ENCODE results near the gene FAM200A. TPM values are rescaled to one million over a fixed set of nuclear protein-coding genes. Genes with fewer than 3 reads are reported as not detected.
A peak's percentile ranks its signal among the peaks of the same experiment; 100 is the strongest.
"Not testable (repeated sequence)": the region's sequence is repeated elsewhere in the genome, so short reads cannot be mapped to it uniquely, and the experiment has no call there.

FAM200A gene
- total RNA-seq, 4 donors from 2014 or later = 3.5 to 8.6 (median 4.3) TPM

DNA sequence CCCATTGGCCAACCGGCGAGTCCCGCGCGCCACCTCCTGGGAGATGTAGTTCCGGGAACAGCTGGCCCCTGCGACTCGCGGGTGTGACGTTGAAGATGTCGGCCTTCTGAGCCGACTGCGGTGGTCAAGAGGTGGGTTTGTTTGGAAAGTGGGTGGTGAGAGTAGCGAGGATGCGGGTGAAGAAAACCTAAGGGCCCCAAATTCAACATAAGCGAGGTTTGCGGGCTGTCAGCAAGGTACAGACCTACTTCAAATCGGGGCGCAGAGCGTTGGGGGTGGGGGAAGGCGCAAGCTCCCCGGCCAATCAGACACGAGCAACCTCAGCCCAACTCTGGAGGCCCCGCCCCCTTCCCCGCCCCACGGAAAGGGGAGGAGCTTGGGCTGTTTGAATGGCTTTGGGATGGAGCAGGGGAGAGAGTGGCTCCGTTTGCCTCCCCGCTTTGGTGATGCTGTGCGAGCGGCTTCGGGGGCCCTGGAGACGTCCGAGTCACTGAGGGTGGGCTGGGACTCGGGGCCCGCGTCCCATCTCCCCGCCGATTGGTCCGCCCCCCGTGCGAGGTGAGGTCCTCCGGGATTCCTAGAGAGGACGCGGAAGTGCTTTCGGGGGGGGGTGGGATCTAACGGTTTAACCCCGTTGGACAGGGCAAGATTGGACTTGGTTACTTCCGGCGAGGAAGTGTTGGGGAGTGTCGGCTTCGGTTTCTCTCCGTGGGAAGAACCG, 47.2 kb downstream of the FAM200A start, which contains the start of gene ZKSCAN5:
ZKSCAN5 (plus strand) TSS at position 60 of the 721 bp plus-strand sequence. CDS start 1,383 bp downstream, outside the sequence.
- ATAC-seq = peak; percentile 96
- H3K9me3 ChIP-seq = no peaks in the 10 kb centered on the region
- TF ChIP-seq, protein P1, sequence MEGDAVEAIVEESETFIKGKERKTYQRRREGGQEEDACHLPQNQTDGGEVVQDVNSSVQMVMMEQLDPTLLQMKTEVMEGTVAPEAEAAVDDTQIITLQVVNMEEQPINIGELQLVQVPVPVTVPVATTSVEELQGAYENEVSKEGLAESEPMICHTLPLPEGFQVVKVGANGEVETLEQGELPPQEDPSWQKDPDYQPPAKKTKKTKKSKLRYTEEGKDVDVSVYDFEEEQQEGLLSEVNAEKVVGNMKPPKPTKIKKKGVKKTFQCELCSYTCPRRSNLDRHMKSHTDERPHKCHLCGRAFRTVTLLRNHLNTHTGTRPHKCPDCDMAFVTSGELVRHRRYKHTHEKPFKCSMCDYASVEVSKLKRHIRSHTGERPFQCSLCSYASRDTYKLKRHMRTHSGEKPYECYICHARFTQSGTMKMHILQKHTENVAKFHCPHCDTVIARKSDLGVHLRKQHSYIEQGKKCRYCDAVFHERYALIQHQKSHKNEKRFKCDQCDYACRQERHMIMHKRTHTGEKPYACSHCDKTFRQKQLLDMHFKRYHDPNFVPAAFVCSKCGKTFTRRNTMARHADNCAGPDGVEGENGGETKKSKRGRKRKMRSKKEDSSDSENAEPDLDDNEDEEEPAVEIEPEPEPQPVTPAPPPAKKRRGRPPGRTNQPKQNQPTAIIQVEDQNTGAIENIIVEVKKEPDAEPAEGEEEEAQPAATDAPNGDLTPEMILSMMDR (IDR thresholded peaks at IDR 0.05) = peak in 1 of 4 experiments; percentile 15
- TF ChIP-seq POLR2A (IDR thresholded peaks at IDR 0.05) (peak; percentile 49 to 72), EP300 (IDR thresholded peaks at IDR 0.05) (no peak), POLR2AphosphoS5 (IDR thresholded peaks at IDR 0.05) (peak; percentile 90)
- WGBS, 2 donors (ENCODE audit: low coverage in 1 of 2) = 0% methylated on average over 19 of the region's 53 CpGs; no CpG with 5 or more reads in 1 of the 2 donors
- peaks cover 0 to 48% (median 25%) of the 10 kb centered on the region in 3 donors for H3K4me1 ChIP-seq
- H3K4me3 ChIP-seq = peak within 1 kb of the TSS; percentile 75 to 86
- peak within 1 kb of the TSS; percentile 63 to 98 (median 93) for H3K27ac ChIP-seq
- peaks cover 0 to 5% of the 10 kb centered on the region in 2 donors for H3K36me3 ChIP-seq
- H3K27me3 ChIP-seq = no peaks in the 10 kb centered on the region

DNA sequence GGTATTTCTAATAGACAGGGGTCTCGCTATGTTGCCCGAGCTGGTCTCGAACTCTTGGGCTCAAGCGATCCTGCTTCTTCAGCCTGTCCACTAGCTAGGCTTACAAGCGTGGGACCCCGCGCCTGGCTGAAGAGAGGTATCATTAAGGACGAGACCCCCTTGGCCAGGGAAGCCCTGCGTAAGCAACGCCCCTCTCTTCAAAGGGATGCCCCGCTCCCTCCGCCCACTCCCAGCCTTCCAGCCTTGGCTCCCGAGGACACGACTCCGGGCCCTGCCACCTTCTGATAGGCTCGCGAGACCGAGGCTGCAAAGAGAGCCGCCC, 47.7 kb downstream of the FAM200A start:
- Histone ChIP-seq H3K36me3 (no peaks in the 10 kb centered on the region), H3K27ac (peak overlapping the region; percentile 63 to 98 (median 93)), H3K4me1 (peaks cover 0 to 48% (median 25%) of the 10 kb centered on the region in 3 donors), H3K4me3 (peak overlapping the region; percentile 75 to 86), H3K27me3 (no peaks in the 10 kb centered on the region), H3K9me3 (no peaks in the 10 kb centered on the region)
- WGBS, 2 donors (ENCODE audit: low coverage in 1 of 2) = no CpG with 5 or more reads among the region's 19 CpGs
- ATAC-seq = no peak
- TF ChIP-seq POLR2A (IDR thresholded peaks at IDR 0.05) = peak in 1 of 2 donors; percentile 15
- TF ChIP-seq, protein P1 (IDR thresholded peaks at IDR 0.05) = no peak
- TF ChIP-seq POLR2AphosphoS5 (IDR thresholded peaks at IDR 0.05) = no peak
- TF ChIP-seq EP300 (IDR thresholded peaks at IDR 0.05) = no peak

DNA sequence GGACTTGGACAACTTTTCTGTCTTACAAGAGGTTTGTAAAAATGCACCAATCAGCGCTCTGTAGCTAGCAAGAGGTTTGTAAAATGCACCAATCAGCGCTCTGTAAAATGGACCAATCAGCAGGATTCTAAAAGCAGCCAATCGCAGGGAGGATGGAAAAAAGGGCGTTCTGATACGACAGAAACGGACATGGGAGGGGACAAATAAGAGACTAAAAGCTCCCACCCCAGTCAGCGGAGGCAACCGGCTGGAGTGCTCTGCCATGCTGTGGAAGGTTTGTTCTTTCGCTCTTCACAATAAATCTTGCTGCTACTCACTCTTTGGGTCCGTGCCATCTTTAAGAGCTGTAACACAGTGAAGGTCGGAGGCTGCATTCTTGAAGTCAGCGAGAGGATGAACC, 50.7 kb downstream of the FAM200A start:
- 83 to 92% methylated on average over 1 to 10 of the region's 12 CpGs for WGBS, 2 donors (ENCODE audit: low coverage in 1 of 2)
- peak overlapping the region in 2 of 4 donors; percentile 96 to 97 for H3K27ac ChIP-seq
- not testable (repeated sequence) for H3K9me3 ChIP-seq, H3K4me3 ChIP-seq, ATAC-seq, H3K27me3 ChIP-seq
- peaks cover 0 to 23% of the 10 kb centered on the region in 2 donors for H3K36me3 ChIP-seq
- peaks cover 2 to 56% (median 27%) of the 10 kb centered on the region in 3 donors for H3K4me1 ChIP-seq

DNA sequence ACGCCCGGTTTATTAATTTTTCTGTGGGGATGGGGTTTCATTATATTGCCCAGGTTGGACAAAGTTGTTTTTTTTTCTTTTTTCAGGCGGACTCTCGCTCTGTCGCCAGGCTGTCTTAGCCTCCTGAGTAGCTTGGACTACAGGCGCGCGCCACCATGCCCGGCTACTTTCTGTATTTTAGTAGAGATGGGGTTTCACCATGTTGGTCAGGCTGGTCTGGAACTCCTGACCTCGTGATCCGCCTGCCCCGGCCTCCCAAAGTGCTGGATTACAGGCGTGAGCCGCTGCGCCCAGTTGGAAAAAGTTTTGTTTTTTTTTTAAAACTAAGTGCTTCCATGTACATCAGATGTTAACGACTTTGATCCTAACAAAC, 51.3 kb downstream of the FAM200A start:
- Histone ChIP-seq H3K36me3 (peaks cover 0 to 29% of the 10 kb centered on the region in 2 donors), H3K27me3 (no peaks in the 10 kb centered on the region), H3K4me3 (peak overlapping the region; percentile 85 to 88), H3K27ac (peak overlapping the region; percentile 77 to 97 (median 96)), H3K4me1 (peaks cover 2 to 51% (median 21%) of the 10 kb centered on the region in 3 donors), H3K9me3 (no peaks in the 10 kb centered on the region)
- 50 to 58% methylated on average over 8 to 9 of the region's 16 CpGs for WGBS, 2 donors (ENCODE audit: low coverage in 1 of 2)
- TF ChIP-seq, protein P1 (IDR thresholded peaks at IDR 0.05) = no peak
- no peak for ATAC-seq

DNA sequence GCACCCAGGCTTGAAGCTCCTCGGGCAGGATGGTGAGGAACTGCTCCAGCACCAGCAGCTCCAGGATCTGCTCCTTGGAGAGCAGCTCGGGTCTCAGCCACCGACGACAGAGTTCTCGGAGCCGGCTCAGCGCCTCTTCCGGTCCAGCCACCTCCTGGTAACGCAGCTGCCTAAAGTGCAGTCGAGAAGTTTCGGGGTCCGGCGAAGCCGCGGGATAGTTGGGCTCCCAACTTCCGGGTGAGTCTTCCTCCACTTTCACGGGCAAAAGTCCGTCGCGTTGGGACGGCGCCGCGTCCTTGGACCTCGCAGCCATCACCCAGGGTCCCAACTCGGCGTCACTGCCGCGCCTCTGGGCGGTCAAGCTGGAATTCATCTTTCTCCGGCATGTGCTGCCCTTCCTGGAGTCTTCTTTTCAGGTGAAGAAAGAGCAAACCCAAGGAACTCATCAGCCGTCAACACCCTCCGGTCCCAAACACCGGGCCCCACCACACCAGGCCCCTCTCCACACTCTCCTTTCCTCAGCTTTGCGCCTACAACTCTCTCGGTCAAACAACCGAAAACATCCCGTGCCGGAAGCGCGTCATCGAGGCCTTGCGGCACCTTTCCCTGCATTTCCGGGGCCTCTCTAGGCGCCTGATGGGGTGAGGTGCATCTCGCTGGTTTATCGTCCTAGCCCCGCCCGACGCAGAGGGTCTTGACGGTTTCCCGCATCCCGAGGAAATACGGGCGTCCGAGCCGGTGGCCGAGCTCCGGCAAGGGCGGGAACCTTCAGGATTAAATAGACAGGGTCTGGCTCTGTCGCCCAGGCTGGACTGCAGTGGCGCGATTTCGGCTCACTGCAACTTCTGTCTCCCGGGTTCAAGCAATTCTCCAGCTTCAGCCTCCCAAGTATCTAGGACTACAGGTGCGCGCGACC, 51.9 kb downstream of the FAM200A start, which contains the start of gene ZNF394:
ZNF394 (minus strand) TSS at position 561 of the 916 bp plus-strand sequence; CDS start at position 373, 188 bp downstream.
- peak within 1 kb of the TSS; percentile 77 to 97 (median 96) for H3K27ac ChIP-seq
- WGBS, 2 donors (ENCODE audit: low coverage in 1 of 2) = 0 to 2% methylated on average over 14 to 29 of the region's 68 CpGs
- TF ChIP-seq, protein P1 (IDR thresholded peaks at IDR 0.05) = peak in 1 of 4 experiments; percentile 15
- no peak for TF ChIP-seq EP300 (IDR thresholded peaks at IDR 0.05)
- TF ChIP-seq POLR2AphosphoS5 (IDR thresholded peaks at IDR 0.05) = peak; percentile 93
- peak; percentile 56 to 71 for TF ChIP-seq POLR2A (IDR thresholded peaks at IDR 0.05)
- peaks cover 0 to 36% of the 10 kb centered on the region in 2 donors for H3K36me3 ChIP-seq
- ATAC-seq = peak; percentile 49
- peak within 1 kb of the TSS; percentile 85 to 88 for H3K4me3 ChIP-seq
- no peaks in the 10 kb centered on the region for H3K27me3 ChIP-seq
- H3K4me1 ChIP-seq = peaks cover 2 to 47% (median 21%) of the 10 kb centered on the region in 3 donors
- peaks cover 0 to 6% (median 0%) of the 10 kb centered on the region in 3 donors for H3K9me3 ChIP-seq
